ENCODE measurements around the gene AGBL4. TPM values are rescaled to one million over a fixed set of nuclear protein-coding genes. Genes with fewer than 3 reads are reported as not detected.
A peak's percentile ranks its signal among the peaks of the same experiment; 100 is the strongest.

The AGBL4 gene
- total and polyA plus RNA-seq, 8 donors = 0.32 to 1.3 (median 0.87) TPM

DNA sequence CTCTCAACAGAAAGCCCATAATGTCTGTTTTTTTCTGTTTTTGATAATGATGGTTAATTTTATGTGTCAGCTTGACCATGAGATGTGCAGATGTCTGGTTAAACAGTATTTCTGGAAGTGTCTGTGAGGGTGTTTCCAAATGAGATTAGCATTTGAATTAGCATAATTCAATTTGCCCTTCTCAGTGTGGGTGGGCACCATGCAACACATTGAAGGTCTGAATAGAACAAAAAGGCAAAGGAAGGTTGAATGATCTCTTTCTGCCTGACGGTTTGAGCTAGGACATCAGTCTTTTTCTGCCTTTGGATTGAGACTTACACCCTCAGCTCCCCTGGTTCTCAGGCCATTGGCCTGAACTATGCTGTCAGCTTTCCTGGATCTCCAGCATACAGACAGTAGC lies 1516.9 kb downstream of the AGBL4 start:
- Histone ChIP-seq H3K4me1 (no peaks in the 10 kb centered on the region), H3K36me3 (no peaks in the 10 kb centered on the region), H3K4me3 (no peak overlapping the region), H3K9me3 (no peaks in the 10 kb centered on the region), H3K27ac (no peak overlapping the region), H3K27me3 (no peaks in the 10 kb centered on the region)
- ATAC-seq = no peak
- intact Hi-C loops (cut with DNase I) = no loop called here
- DNase-seq = no peak
- no peak for TF ChIP-seq CTCF (IDR thresholded peaks at IDR 0.05)

- H3K4me3 ChIP-seq = no peak overlapping the region
Observed at GRCh38 chr1:48500541-48501450, 1523.0 kb downstream of the AGBL4 start.

DNA sequence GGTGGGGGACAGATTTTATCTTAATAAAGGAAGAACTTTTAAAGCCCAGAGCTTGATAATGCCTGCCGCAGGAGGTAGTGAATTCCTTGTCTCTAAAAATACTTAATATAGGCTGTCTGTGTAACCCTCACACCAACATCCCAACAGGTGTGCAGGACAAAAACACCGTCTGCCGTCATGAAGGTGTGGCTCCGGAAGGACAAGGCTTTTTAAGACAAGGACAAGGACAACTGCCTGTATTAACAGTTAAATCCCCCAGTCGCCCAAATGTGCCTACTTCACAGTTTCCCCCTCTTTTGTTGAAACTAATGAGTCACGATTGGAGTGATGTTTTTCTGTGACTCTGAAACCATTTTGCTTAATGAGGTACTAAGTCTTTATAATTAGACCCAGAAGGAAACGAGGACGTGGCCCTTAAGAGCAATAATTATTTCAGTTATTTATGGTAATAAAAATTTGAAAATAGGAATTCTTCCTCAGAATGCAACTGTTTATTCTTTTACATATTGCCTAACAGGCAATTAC lies 1524.5 kb downstream of the AGBL4 start:
- Histone ChIP-seq H3K4me1 (peaks cover 0 to 7% of the 10 kb centered on the region in 2 donors), H3K27ac (no peak overlapping the region), H3K9me3 (no peaks in the 10 kb centered on the region), H3K27me3 (no peaks in the 10 kb centered on the region), H3K36me3 (no peaks in the 10 kb centered on the region), H3K4me3 (no peak overlapping the region)
- intact Hi-C loops (cut with DNase I) = no loop called here
- DNase-seq (no peak), ATAC-seq (no peak)
- no peak for TF ChIP-seq CTCF (IDR thresholded peaks at IDR 0.05)

More at GRCh38 chr1:48500541-48501450, 1523.0 kb downstream of the AGBL4 start:
- Histone ChIP-seq H3K27me3 (no peaks in the 10 kb centered on the region), H3K4me1 (peaks cover 0 to 7% of the 10 kb centered on the region in 2 donors), H3K36me3 (no peaks in the 10 kb centered on the region), H3K9me3 (no peaks in the 10 kb centered on the region), H3K27ac (no peak overlapping the region)
- no peak for DNase-seq
- no peak for TF ChIP-seq CTCF (IDR thresholded peaks at IDR 0.05)
- intact Hi-C loops (cut with DNase I) = no loop called here
- ATAC-seq = no peak

DNA sequence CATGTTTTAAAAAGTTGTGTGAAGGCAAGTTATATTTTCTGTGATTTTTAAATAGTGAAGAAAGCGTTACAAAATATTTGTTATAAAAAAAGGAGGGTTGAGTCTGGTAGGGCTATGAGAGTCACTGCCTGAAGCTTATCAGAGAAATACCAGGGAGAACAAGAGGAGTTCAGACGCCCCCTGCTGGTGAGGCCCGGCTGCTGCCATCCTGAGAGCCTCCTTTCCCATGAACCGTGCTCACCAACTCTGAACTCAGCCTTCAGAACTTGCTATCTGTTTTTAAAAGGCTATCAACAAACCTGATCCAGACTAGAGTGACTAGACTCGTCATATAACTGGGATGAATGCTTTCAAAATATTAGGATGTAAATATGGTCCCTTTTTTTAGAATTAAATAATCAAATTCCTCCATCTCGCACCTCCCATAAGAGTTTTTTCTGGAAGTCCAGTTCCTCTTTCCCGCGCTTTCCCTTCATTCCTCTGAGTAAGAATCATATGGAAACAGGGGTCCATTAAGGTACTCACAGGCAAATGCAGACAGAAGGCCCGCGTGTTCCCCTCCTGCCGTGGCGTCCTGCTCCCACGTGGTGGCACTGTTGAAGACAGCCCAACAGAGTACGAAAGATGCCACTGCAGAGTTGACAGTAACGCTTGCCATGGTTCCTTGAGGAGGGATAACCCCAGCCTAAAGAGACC lies 1525.5 kb downstream of the AGBL4 start:
- peak; percentile 90 to 96 for TF ChIP-seq CTCF (IDR thresholded peaks at IDR 0.05)
- intact Hi-C loops (cut with DNase I) = no loop called here
- peak; percentile 64 to 91 (median 77) for DNase-seq

DNA sequence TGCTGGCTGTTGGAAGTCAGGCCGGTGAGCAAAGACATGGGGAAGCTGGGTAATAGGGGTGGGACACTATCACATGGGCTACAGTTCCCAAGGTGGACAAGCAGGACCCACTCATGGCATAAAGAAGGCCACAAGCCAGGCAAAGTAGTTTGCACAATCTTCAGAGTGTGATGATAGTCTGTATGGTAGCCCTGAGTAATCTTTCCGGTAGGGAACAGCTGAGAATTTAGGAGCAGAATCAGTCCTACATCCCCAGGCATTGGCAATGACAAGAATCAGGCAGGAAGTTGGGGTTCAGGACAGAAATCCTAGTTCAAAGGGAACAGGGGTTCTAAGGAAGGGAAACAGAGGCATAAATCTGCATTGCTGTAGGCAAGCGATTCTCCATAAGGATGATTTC lies 1527.8 kb downstream of the AGBL4 start:
- intact Hi-C loops (cut with DNase I) = no loop called here
- no peak overlapping the region for H3K27ac ChIP-seq
- no peaks in the 10 kb centered on the region for H3K27me3 ChIP-seq
- peaks cover 0 to 7% of the 10 kb centered on the region in 2 donors for H3K4me1 ChIP-seq
- no peaks in the 10 kb centered on the region for H3K9me3 ChIP-seq
- H3K36me3 ChIP-seq = no peaks in the 10 kb centered on the region
- no peak for DNase-seq
- H3K4me3 ChIP-seq = no peak overlapping the region
- no peak for ATAC-seq
- TF ChIP-seq CTCF (IDR thresholded peaks at IDR 0.05) = no peak

More for the DNA sequence above, 1525.5 kb downstream of the AGBL4 start:
- no peaks in the 10 kb centered on the region for H3K36me3 ChIP-seq
- peaks cover 0 to 7% of the 10 kb centered on the region in 2 donors for H3K4me1 ChIP-seq
- ATAC-seq = peak; percentile 98
- H3K27me3 ChIP-seq = no peaks in the 10 kb centered on the region
- no peak overlapping the region for H3K4me3 ChIP-seq
- H3K9me3 ChIP-seq = no peaks in the 10 kb centered on the region
- no peak overlapping the region for H3K27ac ChIP-seq
